ENCODE results near the gene PLXDC2. TPM values are rescaled to one million over a fixed set of nuclear protein-coding genes. Genes with fewer than 3 reads are reported as not detected.

Gene PLXDC2
- total and polyA plus RNA-seq, 2 experiments from 2014 or later, result 39.9 to 52.2 TPM

- Histone ChIP-seq H3K9me3 (ENCODE audit: low read depth) (no peaks in the 10 kb centered on the region), H3K4me2 (no peak overlapping the region), H3K36me3 (replicated peaks; ENCODE audit: insufficient read depth, low read depth) (no peaks in the 10 kb centered on the region), H4K20me1 (ENCODE audit: insufficient read depth, poor library complexity, severe bottlenecking) (peaks cover 2% of the 10 kb centered on the region), H3K4me3 (no peak overlapping the region), H3K79me2 (peaks cover 47% of the 10 kb centered on the region), H3K4me1 (ENCODE audit: insufficient read depth) (no peaks in the 10 kb centered on the region), H3K27ac (no peak overlapping the region), H3K9me2 (replicated peaks; ENCODE audit: insufficient read depth) (no peaks in the 10 kb centered on the region), H2AFZ (no peak overlapping the region), H3K27me3 (no peaks in the 10 kb centered on the region)
- TF ChIP-seq EZH2 (IDR thresholded peaks at IDR 0.05; ENCODE audit: borderline replicate concordance) (no peak), CTCF (IDR thresholded peaks at IDR 0.05; ENCODE audit: poor library complexity) (no peak), EZH2phosphoT487 (IDR thresholded peaks at IDR 0.05; ENCODE audit: low read depth, severe bottlenecking, unreplicated experiment) (no peak)
- WGBS (ENCODE audit: low lambda C conversion rate, missing lambda C conversion rate), result 94% methylated on average over 5 of the region's 5 CpGs
- DNase-seq (ENCODE audit: low spot score), result no peak
Measured at GRCh38 chr10:19906108-19906791, 90.0 kb downstream of the PLXDC2 start.

- Histone ChIP-seq H3K9me3 (ENCODE audit: low read depth) (no peaks in the 10 kb centered on the region), H3K36me3 (replicated peaks; ENCODE audit: insufficient read depth, low read depth) (no peaks in the 10 kb centered on the region), H3K27me3 (no peaks in the 10 kb centered on the region), H3K79me2 (peaks cover 26% of the 10 kb centered on the region), H3K4me3 (no peak overlapping the region), H2AFZ (no peak overlapping the region), H3K4me1 (ENCODE audit: insufficient read depth) (no peaks in the 10 kb centered on the region), H3K9me2 (replicated peaks; ENCODE audit: insufficient read depth) (no peaks in the 10 kb centered on the region), H4K20me1 (ENCODE audit: insufficient read depth, poor library complexity, severe bottlenecking) (peaks cover 2% of the 10 kb centered on the region), H3K4me2 (no peak overlapping the region), H3K27ac (no peak overlapping the region)
- WGBS (ENCODE audit: low lambda C conversion rate, missing lambda C conversion rate), result 55% methylated on average over 3 of the region's 3 CpGs
- TF ChIP-seq EZH2phosphoT487 (IDR thresholded peaks at IDR 0.05; ENCODE audit: low read depth, severe bottlenecking, unreplicated experiment) (no peak), EZH2 (IDR thresholded peaks at IDR 0.05; ENCODE audit: borderline replicate concordance) (no peak)
- DNase-seq (ENCODE audit: low spot score), result no peak
Measured at GRCh38 chr10:19908991-19909696, 92.9 kb downstream of the PLXDC2 start.

GRCh38 chr10:19911886-19912285, 95.7 kb downstream of the PLXDC2 start:
- WGBS (ENCODE audit: low lambda C conversion rate, missing lambda C conversion rate), result 51% methylated on average over 2 of the region's 2 CpGs
- H2AFZ ChIP-seq, result no peak overlapping the region
- H3K9me2 ChIP-seq (replicated peaks; ENCODE audit: insufficient read depth), result no peaks in the 10 kb centered on the region
- H3K4me3 ChIP-seq, result no peak overlapping the region
- no peaks in the 10 kb centered on the region for H4K20me1 ChIP-seq (ENCODE audit: insufficient read depth, poor library complexity, severe bottlenecking)
- H3K4me1 ChIP-seq (ENCODE audit: insufficient read depth), result no peaks in the 10 kb centered on the region
- no peak for DNase-seq (ENCODE audit: low spot score)
- no peaks in the 10 kb centered on the region for H3K9me3 ChIP-seq (ENCODE audit: low read depth)
- TF ChIP-seq EZH2 (IDR thresholded peaks at IDR 0.05; ENCODE audit: borderline replicate concordance) (no peak), EZH2phosphoT487 (IDR thresholded peaks at IDR 0.05; ENCODE audit: low read depth, severe bottlenecking, unreplicated experiment) (no peak), CTCF (IDR thresholded peaks at IDR 0.05; ENCODE audit: poor library complexity) (no peak)
- H3K79me2 ChIP-seq, result peaks cover 5% of the 10 kb centered on the region
- no peaks in the 10 kb centered on the region for H3K27me3 ChIP-seq
- H3K4me2 ChIP-seq, result no peak overlapping the region
- peak overlapping the region; percentile 2 for H3K27ac ChIP-seq
- H3K36me3 ChIP-seq (replicated peaks; ENCODE audit: insufficient read depth, low read depth), result no peaks in the 10 kb centered on the region

GRCh38 chr10:19913987-19914386, 97.8 kb downstream of the PLXDC2 start:
- H3K4me3 ChIP-seq, result no peak overlapping the region
- no peaks in the 10 kb centered on the region for H3K9me3 ChIP-seq (ENCODE audit: low read depth)
- H2AFZ ChIP-seq, result no peak overlapping the region
- TF ChIP-seq CTCF (IDR thresholded peaks at IDR 0.05; ENCODE audit: poor library complexity), result no peak
- TF ChIP-seq EZH2 (IDR thresholded peaks at IDR 0.05; ENCODE audit: borderline replicate concordance), result no peak
- no peak for TF ChIP-seq EZH2phosphoT487 (IDR thresholded peaks at IDR 0.05; ENCODE audit: low read depth, severe bottlenecking, unreplicated experiment)
- H4K20me1 ChIP-seq (ENCODE audit: insufficient read depth, poor library complexity, severe bottlenecking), result no peaks in the 10 kb centered on the region
- peaks cover 4% of the 10 kb centered on the region for H3K79me2 ChIP-seq
- no peaks in the 10 kb centered on the region for H3K27me3 ChIP-seq
- no peak for DNase-seq (ENCODE audit: low spot score)
- H3K4me2 ChIP-seq, result no peak overlapping the region
- H3K36me3 ChIP-seq (replicated peaks; ENCODE audit: insufficient read depth, low read depth), result no peaks in the 10 kb centered on the region
- no peaks in the 10 kb centered on the region for H3K9me2 ChIP-seq (replicated peaks; ENCODE audit: insufficient read depth)
- H3K4me1 ChIP-seq (ENCODE audit: insufficient read depth), result peaks cover 12% of the 10 kb centered on the region
- no peak overlapping the region for H3K27ac ChIP-seq

Data from hepatocyte (in vitro differentiated cells).